HepG2 (cell line): ENCODE data around the gene GABRR3. TPM values are rescaled to one million over a fixed set of nuclear protein-coding genes. Genes with fewer than 3 reads are reported as not detected.

Experiments
- BHLHE40 ChIP-seq: IDR thresholded peaks from 2 replicates; pipeline ENCODE4 v1.6.1; 2011; ENCODE audit warnings: low read length, improper control_type of control experiment
- HES4 ChIP-seq: sonication (generic); formaldehyde crosslinking; IDR thresholded peaks from 2 replicates; pipeline ENCODE4 v1.9.0; 2021; ENCODE audit warnings: mild to moderate bottlenecking, missing genetic modification reagents, borderline replicate concordance
- KAT8 ChIP-seq: IDR thresholded peaks from 2 replicates; pipeline ENCODE4 v1.6.1; 2016; ENCODE audit warnings: missing genetic modification reagents, missing compliant biosample characterization
- POGZ ChIP-seq: sonication (generic); formaldehyde crosslinking; IDR thresholded peaks from 2 replicates; pipeline ENCODE4 v1.4.0; 2020; ENCODE audit warnings: mild to moderate bottlenecking, missing genetic modification reagents
- POLR2AphosphoS5 ChIP-seq: IDR thresholded peaks from 2 replicates; pipeline ENCODE4 v1.6.1; 2012; ENCODE audit warnings: low read depth, low read length
- PRDM10 ChIP-seq: sonication (generic); formaldehyde crosslinking; IDR thresholded peaks from 2 replicates; pipeline ENCODE4 v1.4.0; 2020; ENCODE audit warnings: low read depth, missing genetic modification reagents
- TSC22D2 ChIP-seq: sonication (generic); formaldehyde crosslinking; IDR thresholded peaks from 2 replicates; pipeline ENCODE4 v1.5.1; 2020; ENCODE audit warnings: missing genetic modification reagents, mild to moderate bottlenecking, borderline replicate concordance
- ZNF747 ChIP-seq: sonication (generic); formaldehyde crosslinking; IDR thresholded peaks from 2 replicates; pipeline ENCODE4 v1.8.1; 2023; ENCODE audit warnings: missing genetic modification reagents, mild to moderate bottlenecking, borderline replicate concordance
- ZNF773 ChIP-seq: sonication (generic); formaldehyde crosslinking; IDR thresholded peaks from 2 replicates; pipeline ENCODE4 v1.4.0; 2020; ENCODE audit warnings: missing genetic modification reagents, borderline replicate concordance
- ZNF841 ChIP-seq: sonication (generic); formaldehyde crosslinking; IDR thresholded peaks from 2 replicates; pipeline ENCODE4 v1.8.1; 2023; ENCODE audit warnings: missing genetic modification reagents, borderline replicate concordance
- polyA plus RNA-seq, 8 experiments: library from polyadenylated mRNA; depleted of rRNA in 3 of 8; stranded (reverse) in 7 of 8; unstranded in 1 of 8; fragments of >200 nt; fragmentation: Illumina TruSeq in 4 of 8; extraction: Trizol in 4 of 8; gene quantifications; 2 replicates each; pipeline versions ENCODE4 v1.2.1 to v1.2.3, GENCODE V29; 2011 to 2016; ENCODE audit warnings: low read depth in 4 of 8, missing spikeins in 1 of 8, mixed read lengths in 1 of 8; ENCODE audit not compliant: insufficient read depth in 1 of 8
- total RNA-seq, 5 experiments: library from RNA; depleted of rRNA; stranded (reverse); fragments of >200 nt; fragmentation: Illumina TruSeq; extraction: Trizol; gene quantifications; 2 replicates each; pipeline ENCODE4 v1.2.3, GENCODE V29; 2016; ENCODE audit warnings: low read depth in 1 of 5
- TF ChIP-seq, protein P1 (sequence below): sonication (generic); formaldehyde crosslinking; IDR thresholded peaks from 2 replicates; pipeline ENCODE4 v1.4.0; 2020; ENCODE audit warnings: missing genetic modification reagents, low read depth, mild to moderate bottlenecking, borderline replicate concordance
- TF ChIP-seq, protein P2 (sequence below): sonication (generic); formaldehyde crosslinking; IDR thresholded peaks from 2 replicates; pipeline ENCODE4 v1.4.0; 2020; ENCODE audit warnings: missing genetic modification reagents
- TF ChIP-seq, protein P3 (sequence below): sonication (generic); formaldehyde crosslinking; conservative IDR thresholded peaks from 2 replicates; pipeline ENCODE4 v1.4.0; 2020; ENCODE audit warnings: mild to moderate bottlenecking, missing genetic modification reagents, moderate library complexity
- TF ChIP-seq, protein P4 (sequence below): sonication (generic); formaldehyde crosslinking; IDR thresholded peaks from 2 replicates; pipeline ENCODE4 v1.8.1; 2023; ENCODE audit warnings: mild to moderate bottlenecking, missing genetic modification reagents

The GABRR3 gene
- total and polyA plus RNA-seq, 2 of the 13 experiments (the other 11 are each of a cell fraction or from before 2014, with no cell fraction given) = 0.42 to 0.83 TPM

- TF ChIP-seq ZNF747 (CRISPR knock-in tag) = no peak; the same call in 1 of the 2 replicates
- peak; percentile 57 for TF ChIP-seq POLR2AphosphoS5
- TF ChIP-seq, protein P1, sequence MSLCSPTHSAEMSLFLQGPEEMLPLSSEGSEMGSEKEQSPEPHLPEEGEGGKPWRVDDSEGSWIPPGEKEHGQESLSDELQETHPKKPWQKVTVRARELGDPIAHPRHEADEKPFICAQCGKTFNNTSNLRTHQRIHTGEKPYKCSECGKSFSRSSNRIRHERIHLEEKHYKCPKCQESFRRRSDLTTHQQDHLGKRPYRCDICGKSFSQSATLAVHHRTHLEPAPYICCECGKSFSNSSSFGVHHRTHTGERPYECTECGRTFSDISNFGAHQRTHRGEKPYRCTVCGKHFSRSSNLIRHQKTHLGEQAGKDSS (CRISPR knock-in tag) = no peak
- TF ChIP-seq PRDM10 (CRISPR knock-in tag) = 0 out of 2 replicates have a peak, but pooled peaks have one; percentile 2
- TF ChIP-seq, protein P2, sequence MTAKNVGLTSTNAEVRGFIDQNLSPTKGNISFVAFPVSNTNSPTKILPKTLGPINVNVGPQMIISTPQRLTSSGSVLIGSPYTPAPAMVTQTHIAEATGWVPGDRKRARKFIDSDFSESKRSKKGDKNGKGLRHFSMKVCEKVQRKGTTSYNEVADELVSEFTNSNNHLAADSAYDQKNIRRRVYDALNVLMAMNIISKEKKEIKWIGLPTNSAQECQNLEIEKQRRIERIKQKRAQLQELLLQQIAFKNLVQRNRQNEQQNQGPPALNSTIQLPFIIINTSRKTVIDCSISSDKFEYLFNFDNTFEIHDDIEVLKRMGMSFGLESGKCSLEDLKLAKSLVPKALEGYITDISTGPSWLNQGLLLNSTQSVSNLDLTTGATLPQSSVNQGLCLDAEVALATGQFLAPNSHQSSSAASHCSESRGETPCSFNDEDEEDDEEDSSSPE (CRISPR knock-in tag) = no peak
- TF ChIP-seq HES4 (CRISPR knock-in tag) = peak; percentile 46; the same call in 1 of the 2 replicates
- no peak for TF ChIP-seq TSC22D2 (CRISPR knock-in tag)
- peak; percentile 71; the same call in 1 of the 2 replicates for TF ChIP-seq ZNF773
- peak; percentile 59; the same call in 1 of the 2 replicates for TF ChIP-seq ZNF841
- TF ChIP-seq KAT8 (CRISPR knock-in tag) = 0 out of 2 replicates have a peak, but pooled peaks have one; percentile 6
- TF ChIP-seq, protein P3, sequence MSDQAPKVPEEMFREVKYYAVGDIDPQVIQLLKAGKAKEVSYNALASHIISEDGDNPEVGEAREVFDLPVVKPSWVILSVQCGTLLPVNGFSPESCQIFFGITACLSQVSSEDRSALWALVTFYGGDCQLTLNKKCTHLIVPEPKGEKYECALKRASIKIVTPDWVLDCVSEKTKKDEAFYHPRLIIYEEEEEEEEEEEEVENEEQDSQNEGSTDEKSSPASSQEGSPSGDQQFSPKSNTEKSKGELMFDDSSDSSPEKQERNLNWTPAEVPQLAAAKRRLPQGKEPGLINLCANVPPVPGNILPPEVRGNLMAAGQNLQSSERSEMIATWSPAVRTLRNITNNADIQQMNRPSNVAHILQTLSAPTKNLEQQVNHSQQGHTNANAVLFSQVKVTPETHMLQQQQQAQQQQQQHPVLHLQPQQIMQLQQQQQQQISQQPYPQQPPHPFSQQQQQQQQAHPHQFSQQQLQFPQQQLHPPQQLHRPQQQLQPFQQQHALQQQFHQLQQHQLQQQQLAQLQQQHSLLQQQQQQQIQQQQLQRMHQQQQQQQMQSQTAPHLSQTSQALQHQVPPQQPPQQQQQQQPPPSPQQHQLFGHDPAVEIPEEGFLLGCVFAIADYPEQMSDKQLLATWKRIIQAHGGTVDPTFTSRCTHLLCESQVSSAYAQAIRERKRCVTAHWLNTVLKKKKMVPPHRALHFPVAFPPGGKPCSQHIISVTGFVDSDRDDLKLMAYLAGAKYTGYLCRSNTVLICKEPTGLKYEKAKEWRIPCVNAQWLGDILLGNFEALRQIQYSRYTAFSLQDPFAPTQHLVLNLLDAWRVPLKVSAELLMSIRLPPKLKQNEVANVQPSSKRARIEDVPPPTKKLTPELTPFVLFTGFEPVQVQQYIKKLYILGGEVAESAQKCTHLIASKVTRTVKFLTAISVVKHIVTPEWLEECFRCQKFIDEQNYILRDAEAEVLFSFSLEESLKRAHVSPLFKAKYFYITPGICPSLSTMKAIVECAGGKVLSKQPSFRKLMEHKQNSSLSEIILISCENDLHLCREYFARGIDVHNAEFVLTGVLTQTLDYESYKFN (CRISPR knock-in tag) = no peak
- peak; percentile 75 for TF ChIP-seq POGZ
- TF ChIP-seq, protein P4, sequence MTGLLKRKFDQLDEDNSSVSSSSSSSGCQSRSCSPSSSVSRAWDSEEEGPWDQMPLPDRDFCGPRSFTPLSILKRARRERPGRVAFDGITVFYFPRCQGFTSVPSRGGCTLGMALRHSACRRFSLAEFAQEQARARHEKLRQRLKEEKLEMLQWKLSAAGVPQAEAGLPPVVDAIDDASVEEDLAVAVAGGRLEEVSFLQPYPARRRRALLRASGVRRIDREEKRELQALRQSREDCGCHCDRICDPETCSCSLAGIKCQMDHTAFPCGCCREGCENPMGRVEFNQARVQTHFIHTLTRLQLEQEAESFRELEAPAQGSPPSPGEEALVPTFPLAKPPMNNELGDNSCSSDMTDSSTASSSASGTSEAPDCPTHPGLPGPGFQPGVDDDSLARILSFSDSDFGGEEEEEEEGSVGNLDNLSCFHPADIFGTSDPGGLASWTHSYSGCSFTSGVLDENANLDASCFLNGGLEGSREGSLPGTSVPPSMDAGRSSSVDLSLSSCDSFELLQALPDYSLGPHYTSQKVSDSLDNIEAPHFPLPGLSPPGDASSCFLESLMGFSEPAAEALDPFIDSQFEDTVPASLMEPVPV = 0 out of 2 replicates have a peak, but pooled peaks have one; percentile 56
- no peak for TF ChIP-seq BHLHE40
Measured at GRCh38 chr3:97971679-97972567, 63.2 kb downstream of the GABRR3 start, which contains the start of gene RIOX2 (continued).
